COLO829 (cell line): Measurements from ENCODE around the gene PROM2.

Experiments used
- DNase-seq: peaks from one replicate; pipeline ENCODE4 v3.0.0; 2012; ENCODE audit warnings: low spot score

Gene PROM2

DNA sequence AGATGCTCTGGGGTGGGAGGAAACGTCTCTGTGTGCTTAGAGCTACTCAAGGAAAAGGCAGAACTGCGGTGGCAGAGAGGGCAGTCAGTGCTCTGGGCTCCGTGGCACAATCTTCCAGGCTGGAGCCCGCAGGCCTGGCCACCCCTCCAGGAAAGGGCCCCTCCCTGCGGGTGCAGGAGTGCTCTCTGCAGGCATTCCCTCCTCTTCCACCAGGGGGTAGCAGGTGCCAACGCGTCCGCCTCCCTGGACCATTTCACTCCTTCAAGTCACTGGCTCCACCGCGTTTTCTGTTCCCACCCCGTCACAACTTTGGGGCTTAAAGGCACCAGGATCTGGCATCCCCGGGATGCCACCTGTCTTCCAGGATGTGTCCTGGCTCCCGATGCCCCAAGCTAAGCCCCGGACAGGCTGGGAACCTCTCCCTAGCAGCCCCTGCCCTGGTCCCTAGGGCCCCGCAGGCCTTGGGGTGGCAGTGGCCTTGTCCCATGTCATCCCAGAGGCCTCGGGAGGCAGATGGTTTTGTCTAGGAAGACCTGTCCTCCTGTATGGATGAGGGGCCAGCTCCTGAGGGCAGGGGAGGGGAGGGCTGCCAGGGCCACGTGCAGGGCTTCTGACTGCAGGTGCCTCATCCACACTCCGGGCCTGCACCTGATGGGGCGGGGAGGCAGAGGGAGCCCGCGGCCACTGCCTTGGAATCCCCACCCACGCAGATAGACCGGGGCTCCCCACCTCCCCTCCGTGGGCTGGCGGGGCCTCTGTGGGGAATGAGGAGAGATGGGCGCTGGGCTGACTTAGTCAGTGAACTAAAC is 49.3 kb downstream of the PROM2 start:
- DNase-seq = peak; percentile 17

DNA sequence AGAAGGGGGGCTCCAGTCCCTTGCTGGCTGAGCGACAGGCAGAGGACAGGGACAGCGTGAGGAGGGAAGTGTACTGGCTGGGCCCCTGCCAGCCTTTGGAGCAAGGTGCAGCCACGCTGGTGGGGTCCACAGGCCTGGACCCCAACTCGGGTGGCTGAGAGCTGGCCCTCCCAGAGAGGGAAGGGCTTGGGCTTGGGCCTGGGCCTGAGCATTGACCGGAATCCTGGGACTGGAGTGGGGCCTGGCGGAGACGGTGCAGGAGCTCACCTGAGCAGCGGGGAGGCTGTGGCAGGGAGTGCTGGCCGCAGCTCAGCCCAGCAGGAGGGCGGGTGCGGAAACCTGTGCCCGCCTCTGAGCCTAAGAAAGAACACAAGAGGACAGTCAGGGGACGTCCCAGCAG is 50.8 kb downstream of the PROM2 start:
- DNase-seq = no peak

DNA sequence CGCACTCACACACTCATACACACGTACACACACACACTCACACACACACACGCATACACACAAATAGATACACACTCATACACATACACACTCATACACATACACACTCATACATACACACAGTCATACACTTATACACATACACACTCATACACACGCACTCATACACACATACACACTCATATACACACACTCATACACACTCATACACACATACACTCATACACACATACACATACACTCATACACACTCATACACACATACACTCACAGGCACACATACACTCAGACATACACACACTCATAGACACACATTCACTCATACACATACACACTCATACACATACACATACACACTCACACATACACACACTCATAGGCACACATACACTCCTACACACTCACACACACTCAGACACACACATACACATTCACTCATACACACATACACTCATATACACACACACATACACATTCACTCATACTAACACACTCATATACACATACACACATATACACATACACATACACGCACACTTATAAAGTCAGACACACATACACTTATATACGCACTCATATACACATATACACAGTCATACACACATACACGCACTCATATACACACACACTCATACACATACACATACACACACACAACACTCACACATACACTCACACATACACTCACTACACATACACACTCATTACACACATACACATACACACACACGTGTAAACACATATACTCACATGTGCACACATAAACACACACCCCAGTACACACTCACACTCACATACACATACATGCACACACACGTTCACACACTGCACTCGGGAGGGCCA is 51.6 kb downstream of the PROM2 start:
- DNase-seq = no peak

DNA sequence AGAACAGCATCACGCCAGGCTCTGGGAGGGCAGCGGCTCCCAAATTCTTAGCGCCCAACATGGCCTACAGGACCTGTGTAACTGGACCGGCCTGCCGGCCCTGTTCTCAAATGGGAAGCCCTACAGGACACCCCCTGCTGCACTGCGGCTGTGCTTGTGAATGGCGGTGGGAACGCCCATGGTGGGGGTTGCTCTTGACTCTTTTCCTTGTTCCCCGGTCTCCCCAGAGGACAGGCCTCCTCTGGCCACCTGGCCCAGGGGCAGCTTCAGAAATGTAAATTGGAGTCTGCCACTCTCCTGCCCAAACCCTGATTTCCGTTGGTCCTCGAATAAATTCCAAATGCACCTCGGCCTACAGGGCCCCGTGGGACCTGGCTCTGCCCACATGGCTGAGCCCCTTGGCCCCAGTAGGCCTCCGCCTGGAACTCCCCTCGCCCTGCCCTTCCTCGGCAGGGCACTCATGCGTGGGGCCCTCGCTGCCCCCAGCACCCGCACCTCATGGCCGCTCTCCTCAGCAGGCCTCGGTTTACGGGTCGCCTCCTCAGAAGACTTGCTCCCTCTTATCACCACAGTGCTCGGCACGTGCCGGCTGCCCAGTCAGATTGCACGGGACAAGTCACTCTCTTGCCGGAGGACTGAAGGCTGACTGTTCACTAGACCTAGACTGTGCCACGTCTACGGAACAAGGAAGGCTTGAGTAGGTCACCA is 52.3 kb downstream of the PROM2 start:
- DNase-seq = no peak

DNA sequence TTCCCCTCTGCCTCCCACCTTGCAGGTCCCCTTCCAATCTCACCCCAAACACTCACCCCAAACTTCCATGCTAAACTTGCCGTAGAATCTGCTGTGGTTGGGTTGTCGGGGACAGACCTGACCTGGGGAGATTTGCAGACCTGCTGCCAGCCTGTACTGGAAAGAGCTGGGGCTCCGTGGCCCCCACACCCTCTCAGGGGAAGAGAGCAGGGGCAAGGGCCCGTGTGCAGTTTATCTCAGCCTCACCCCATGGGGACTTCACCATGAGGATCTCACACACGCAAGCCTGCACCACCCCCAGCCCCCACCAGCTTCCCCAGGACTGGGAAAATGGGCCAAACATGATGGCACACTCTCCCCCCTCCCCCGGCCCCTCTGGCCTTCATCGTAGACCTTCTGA is 53.6 kb downstream of the PROM2 start:
- no peak for DNase-seq

DNA sequence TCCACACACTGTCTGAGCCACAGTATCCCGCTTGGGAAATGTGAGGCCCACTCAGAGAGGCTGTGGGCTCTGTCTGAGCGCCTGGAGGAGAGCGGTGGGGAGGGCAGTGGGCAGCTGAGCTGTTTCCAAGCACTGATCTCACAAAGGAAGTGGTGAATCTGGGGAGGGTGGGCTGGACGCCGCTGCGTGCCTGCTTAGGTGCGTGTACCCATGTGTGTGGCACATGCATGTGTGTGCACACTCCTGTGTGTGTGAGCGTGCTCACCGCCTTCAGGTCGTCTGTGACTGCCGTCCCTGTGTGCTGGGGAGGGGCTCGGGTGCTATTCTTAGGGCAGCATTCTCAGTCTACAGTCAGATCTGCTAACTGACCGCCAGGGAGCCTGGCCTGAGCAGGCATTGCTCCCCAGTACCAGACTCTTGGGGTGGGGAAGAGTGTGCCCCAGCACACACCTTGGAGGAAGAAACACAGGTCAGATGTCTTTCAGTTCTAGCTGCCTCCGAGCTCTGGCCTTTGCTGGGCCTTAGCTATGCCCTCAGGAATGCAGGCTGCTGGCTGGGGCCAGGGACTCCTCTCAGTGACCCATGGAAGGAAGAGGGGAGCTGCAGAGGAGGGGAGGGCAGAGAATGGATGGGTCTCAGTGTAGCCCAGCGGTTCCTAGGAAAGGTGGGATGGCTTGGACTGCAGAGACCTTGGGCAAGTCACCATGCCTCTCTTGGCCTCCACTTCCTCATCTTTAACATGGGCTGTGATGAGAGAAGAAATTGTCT is 54.3 kb downstream of the PROM2 start:
- no peak for DNase-seq

DNA sequence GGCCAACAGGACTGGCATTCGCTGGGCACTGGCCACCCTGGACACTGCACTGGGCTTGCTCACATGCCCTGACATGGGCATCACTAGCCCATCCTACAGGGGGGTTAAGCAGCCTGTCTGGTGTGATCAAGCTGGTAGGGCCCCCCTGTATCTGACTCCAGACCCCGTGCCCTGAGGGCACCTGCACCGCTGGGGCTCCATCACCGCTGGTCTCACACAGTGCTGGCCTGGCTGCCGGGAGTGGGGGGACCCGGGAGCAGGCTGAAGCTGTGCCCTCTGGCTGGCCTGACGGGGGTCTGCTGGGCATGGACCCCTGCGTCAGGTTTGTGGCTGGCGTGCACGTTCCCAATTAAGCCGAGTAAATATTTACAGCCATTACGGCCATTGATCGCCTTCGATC is 55.2 kb downstream of the PROM2 start:
- no peak for DNase-seq

DNA sequence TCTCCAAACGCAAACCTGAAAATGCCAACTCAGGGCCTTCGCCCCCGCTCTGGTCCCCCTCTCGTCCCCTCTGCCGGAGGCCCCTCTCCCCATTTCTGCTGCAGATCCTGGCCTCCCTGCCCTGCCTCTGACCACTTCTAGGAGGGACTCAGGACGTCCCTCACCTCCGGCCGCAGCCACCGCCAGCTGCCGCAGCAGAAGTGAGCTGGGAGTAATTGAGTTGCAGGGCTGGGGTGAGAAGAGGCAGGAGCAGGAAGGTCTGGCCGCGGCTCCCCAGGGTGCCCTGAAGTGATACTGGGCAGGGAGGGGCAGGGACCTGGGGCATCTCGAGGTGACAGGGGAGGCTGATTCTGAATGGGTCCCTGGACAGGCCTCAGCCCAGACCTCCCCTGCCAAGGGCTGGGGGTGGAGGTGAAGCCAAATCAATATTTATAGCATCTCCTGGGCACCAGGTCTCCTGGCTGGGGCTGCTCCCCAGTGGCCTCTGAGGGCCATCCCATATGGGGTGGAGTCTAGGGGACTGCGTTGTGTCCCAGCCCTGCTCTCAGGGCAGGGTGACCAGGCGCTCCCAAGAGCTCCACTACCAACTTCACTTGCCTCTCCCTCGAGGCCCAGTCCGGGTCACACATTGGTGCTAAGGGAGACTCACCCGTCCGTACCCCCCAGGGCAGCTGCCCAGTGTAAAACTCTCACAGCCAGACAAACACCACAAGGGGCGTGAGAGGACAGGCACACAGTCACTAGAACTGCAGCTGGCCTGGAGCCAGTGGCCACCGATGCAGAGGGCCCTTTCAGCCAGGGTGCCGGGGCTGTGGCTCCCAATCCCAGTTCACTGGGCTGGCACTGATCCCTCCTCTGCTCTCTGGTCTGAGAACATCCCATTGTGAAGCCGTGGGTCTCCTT is 55.9 kb downstream of the PROM2 start:
- DNase-seq = no peak

DNA sequence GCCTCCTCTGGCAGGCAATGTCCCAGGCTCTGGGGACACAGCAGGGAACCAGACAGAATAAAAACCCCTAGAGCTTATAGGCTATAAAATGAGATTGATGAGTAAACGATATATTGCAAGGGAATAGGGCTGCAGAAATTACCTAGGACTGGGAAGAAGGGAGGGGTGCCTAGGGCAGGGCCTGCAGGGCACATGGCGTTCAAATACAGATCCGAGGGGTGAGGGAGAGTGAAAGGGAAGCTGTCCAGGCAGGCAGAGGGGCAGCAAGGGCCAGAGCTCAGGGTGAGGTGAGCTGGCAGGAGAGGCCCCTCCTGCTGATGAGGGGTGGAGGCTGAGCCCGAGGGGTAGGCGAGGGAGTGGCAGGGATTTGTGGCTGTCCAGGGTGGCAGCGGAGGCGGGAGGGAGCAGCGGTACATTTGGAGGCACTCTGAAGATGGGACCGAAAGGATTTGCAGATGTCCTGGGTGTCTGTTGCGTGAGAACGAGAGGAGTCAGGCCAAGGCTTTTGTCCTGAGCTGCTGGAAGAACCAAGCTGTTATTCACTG is 56.6 kb downstream of the PROM2 start:
- no peak for DNase-seq

DNA sequence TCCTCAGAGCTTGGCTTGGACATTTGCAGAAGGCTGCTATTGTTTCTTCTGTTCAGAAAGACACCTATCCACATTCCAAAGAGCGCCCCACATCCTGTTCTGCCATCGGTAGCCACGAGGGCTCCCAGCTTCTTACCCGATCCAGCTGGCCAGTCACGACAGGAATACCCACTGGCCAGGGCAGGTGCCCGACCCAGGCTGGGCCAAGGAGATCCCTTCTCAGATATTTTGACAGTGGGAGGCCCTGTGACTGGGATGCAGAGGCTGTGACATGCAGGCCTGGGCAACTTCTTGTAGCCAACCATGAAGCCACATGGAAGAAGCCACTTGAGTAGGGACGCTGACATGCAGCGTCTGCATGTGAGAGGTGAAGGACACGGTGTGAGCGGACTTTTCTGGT is 57.4 kb downstream of the PROM2 start:
- no peak for DNase-seq

DNA sequence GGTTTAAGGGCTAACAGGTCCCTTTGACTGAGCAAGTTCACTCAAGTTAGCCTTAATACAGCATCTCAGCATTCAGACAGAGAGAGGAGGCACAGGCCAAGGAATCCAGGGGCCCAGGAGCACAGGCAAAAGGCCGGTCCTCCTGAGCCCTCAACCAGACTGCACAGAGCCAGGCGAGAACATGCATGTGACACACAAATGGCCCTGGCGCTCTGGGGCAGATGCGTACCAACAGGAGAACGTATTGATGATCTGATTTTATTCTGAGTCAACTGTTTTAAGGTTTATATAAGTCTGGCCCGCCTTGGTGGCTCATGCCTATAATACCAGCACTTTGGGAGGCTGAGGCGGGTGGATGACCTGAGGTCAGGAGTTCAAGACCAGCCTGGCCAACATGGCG is 57.8 kb downstream of the PROM2 start:
- DNase-seq = no peak

DNA sequence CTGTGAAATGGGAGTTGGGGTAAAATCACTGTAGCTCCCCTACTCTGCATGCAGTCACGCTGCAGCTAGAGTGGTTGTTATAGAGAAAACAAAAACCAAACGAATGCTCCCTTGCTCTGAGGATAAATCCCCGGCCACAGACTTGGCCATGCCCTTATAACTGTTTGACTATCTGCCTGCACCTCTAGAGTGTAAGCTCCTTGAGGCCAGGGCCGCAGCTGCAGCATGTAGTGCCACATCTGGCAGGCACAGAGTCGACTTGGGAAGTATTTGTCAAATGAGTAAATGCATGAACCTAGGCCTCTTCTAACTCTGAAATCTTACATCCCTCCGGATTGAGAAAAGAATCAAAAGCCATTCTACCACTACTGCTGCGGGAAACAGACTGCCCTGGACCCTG is 58.8 kb downstream of the PROM2 start:
- DNase-seq = no peak

DNA sequence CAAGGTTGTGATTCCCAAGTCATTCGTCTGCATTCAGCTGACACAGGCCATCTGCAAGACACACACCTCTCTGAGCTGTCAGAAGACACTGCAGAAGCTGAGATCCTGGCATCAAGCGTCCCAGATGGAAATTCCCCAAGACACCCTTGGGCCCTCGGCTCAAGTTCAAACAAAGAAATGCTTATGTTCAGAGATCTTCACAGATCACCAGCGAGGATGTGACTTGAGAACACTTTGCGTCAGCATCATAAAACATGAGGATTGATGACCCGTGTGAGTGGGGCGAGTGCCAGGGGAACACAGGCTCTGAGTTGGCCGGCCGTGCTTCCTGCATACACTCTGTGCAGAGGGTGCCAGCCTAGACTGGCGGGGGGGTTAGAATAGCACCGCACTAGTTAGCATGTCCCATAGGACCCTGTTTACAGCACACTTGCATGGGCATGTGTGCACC is 59.7 kb downstream of the PROM2 start:
- DNase-seq = peak; percentile 91

DNA sequence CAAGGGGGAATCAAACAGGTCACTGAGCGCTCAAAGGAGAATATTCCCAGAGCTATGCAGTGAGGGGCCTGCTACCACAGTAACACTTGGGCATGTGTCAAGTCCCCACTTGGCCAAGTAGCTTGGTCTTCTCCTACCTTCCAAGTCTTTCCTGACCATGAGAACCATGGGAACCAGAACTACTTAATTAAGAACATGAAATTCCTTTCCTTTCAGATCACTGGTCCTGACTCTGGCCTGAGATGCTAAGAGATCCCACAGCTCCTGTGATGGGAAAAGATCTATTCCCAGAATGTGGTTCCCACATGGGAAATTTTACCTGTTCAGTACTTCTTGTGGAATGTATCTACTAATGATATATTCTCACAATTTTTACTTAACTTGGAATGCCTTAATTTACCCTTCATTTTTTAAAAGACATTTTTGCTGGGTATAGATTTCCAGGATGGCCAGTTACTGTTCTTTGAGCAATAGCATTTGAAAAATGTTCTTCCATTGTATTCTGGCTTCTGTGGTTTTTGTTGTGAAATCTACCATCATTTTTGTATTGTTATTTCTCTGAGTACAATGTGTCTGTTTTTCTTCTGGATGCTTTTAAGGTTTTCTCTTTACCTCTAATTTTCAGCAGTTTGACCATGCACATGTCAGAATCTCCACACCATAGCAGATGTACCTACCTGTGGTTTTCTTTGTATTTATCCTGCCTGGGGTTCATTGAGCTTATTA is 60.8 kb downstream of the PROM2 start:
- no peak for DNase-seq

DNA sequence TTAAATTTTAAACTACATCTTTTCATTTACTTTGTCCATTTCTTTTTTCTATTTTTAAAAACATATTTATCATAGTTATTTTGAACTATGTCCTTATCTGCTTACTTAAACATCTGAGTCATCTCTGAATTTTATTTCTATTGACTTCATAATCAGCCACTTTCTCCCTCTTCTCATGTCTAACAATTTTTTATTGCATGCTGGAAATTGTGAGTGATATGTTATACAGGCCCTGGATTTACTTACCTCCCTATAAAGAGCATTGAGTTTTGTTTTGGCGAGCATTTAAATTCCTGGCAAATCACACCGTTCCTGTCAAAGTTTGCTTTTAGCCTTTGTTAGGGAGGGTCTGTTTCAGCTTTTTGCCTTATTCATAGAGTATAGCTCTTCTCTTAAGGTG is 62.2 kb downstream of the PROM2 start:
- no peak for DNase-seq

DNA sequence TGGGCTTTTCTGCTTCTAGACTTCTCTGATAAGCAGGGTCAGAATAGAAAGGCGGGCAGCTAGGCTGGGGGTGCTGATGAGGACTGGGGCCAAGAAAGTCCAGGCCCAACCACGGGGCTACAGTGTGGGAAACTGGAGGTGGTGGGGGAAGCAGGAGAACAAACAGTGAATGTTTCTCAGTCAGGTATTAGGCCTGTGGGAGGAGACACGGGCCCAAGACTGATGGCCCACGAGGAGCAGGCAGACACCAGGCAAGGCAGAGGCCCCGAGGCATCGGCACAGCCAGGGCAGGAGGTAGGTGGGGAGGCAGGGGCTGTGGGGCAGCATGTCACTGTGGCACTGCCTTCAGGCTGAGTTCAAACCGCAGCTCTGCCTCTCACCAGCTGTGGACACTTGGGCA is 63.6 kb downstream of the PROM2 start:
- DNase-seq = no peak
